Cardiac fibroblast (primary cell): ENCODE data around the gene FAM13A.

ENCODE experiments used
- DNase-seq, 2 donors: peaks; one replicate each; pipeline versions ENCODE4 v3.0.0 to v3.0.0-alpha.2; 2010; ENCODE audit warnings: low read depth in 2 of 2
- H3K4me3 ChIP-seq, 2 donors: replicated peaks in 1 of 2; 1 replicate in 1 of 2; 2 replicates in 1 of 2; pipeline ENCODE4 v1.5.1; 2011; ENCODE audit warnings: low read depth in 2 of 2, low read length in 2 of 2, mild to moderate bottlenecking in 2 of 2, moderate library complexity in 1 of 2
- CTCF ChIP-seq: IDR thresholded peaks from one replicate; pipeline ENCODE4 v1.5.1; 2011; ENCODE audit warnings: low read depth, mild to moderate bottlenecking, low read length, inconsistent platforms

Gene FAM13A

GRCh38 chr4:88720451-88721428, 336.2 kb downstream of the FAM13A start:
- no peak overlapping the region for H3K4me3 ChIP-seq
- no peak for DNase-seq
- TF ChIP-seq CTCF: no peak

- no peak overlapping the region for H3K4me3 ChIP-seq
- TF ChIP-seq CTCF: no peak
- DNase-seq: no peak
Measured at GRCh38 chr4:88719381-88719780, 337.6 kb downstream of the FAM13A start.

GRCh38 chr4:88718098-88718497, 338.9 kb downstream of the FAM13A start:
- TF ChIP-seq CTCF: no peak
- H3K4me3 ChIP-seq: no peak overlapping the region
- no peak for DNase-seq

- H3K4me3 ChIP-seq: no peak overlapping the region
- no peak for TF ChIP-seq CTCF
- no peak for DNase-seq
Measured at GRCh38 chr4:88713782-88714181, 343.2 kb downstream of the FAM13A start.

GRCh38 chr4:88709989-88710388, 347.0 kb downstream of the FAM13A start:
- TF ChIP-seq CTCF: no peak
- no peak overlapping the region for H3K4me3 ChIP-seq
- DNase-seq: no peak

- no peak overlapping the region for H3K4me3 ChIP-seq
- TF ChIP-seq CTCF: peak; percentile 65
- DNase-seq: peak; percentile 83
Measured at GRCh38 chr4:88706574-88706973, 350.4 kb downstream of the FAM13A start.
